ENCODE measurements around the gene LRRC59. TPM values are rescaled to one million over a fixed set of nuclear protein-coding genes. Genes with fewer than 3 reads are reported as not detected.

Gene LRRC59
- total and polyA plus RNA-seq, 2 of the 13 experiments (the other 11 are each of a cell fraction or from before 2014, with no cell fraction given) = 87.3 to 222 TPM

DNA sequence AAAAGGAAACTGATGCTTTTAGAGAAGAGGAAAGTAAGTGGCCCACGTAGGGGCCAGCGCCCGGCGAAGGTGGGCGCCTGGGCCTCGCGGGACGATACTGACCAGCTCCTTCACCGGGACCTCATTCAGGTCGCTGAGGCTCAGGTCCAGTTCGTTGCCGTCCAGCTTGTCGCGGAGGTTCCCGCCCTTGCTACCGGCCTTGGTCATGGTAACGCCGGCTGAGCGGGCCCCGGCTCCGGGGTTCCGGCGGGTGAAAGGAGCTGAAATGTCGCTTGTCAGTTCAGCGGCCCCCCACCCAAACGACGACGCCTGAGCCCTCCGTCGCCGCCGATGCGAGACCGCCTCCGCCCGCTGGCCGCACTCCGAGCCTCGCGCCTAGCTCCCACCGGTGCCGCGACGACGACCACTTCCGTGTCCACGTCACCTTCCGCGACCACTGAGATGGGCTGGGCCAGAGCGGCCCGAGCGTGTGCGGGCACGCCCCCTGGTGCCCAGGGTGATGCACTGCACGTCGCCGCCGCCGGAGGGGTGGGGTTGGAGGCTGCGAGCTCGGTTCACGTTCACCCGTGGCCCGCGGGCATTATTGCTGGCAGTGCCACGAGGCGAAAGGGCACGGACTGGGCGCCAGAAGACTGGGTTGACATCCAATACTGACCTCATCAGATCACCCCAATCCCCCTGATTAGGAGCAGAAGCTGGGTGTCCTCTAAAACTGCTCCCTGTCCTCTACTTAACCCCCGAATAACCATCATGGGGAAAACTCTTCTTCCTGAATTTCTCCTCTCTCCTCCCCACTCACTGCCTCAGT is at the start of gene LRRC59 (continued):
- TF ChIP-seq, protein P1, sequence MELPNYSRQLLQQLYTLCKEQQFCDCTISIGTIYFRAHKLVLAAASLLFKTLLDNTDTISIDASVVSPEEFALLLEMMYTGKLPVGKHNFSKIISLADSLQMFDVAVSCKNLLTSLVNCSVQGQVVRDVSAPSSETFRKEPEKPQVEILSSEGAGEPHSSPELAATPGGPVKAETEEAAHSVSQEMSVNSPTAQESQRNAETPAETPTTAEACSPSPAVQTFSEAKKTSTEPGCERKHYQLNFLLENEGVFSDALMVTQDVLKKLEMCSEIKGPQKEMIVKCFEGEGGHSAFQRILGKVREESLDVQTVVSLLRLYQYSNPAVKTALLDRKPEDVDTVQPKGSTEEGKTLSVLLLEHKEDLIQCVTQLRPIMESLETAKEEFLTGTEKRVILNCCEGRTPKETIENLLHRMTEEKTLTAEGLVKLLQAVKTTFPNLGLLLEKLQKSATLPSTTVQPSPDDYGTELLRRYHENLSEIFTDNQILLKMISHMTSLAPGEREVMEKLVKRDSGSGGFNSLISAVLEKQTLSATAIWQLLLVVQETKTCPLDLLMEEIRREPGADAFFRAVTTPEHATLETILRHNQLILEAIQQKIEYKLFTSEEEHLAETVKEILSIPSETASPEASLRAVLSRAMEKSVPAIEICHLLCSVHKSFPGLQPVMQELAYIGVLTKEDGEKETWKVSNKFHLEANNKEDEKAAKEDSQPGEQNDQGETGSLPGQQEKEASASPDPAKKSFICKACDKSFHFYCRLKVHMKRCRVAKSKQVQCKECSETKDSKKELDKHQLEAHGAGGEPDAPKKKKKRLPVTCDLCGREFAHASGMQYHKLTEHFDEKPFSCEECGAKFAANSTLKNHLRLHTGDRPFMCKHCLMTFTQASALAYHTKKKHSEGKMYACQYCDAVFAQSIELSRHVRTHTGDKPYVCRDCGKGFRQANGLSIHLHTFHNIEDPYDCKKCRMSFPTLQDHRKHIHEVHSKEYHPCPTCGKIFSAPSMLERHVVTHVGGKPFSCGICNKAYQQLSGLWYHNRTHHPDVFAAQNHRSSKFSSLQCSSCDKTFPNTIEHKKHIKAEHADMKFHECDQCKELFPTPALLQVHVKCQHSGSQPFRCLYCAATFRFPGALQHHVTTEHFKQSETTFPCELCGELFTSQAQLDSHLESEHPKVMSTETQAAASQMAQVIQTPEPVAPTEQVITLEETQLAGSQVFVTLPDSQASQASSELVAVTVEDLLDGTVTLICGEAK (IDR thresholded peaks at IDR 0.05) = no peak
- TF ChIP-seq, protein P1 (CRISPR knock-in tag; IDR thresholded peaks at IDR 0.05) = peak; percentile 95
- TF ChIP-seq, protein P2, sequence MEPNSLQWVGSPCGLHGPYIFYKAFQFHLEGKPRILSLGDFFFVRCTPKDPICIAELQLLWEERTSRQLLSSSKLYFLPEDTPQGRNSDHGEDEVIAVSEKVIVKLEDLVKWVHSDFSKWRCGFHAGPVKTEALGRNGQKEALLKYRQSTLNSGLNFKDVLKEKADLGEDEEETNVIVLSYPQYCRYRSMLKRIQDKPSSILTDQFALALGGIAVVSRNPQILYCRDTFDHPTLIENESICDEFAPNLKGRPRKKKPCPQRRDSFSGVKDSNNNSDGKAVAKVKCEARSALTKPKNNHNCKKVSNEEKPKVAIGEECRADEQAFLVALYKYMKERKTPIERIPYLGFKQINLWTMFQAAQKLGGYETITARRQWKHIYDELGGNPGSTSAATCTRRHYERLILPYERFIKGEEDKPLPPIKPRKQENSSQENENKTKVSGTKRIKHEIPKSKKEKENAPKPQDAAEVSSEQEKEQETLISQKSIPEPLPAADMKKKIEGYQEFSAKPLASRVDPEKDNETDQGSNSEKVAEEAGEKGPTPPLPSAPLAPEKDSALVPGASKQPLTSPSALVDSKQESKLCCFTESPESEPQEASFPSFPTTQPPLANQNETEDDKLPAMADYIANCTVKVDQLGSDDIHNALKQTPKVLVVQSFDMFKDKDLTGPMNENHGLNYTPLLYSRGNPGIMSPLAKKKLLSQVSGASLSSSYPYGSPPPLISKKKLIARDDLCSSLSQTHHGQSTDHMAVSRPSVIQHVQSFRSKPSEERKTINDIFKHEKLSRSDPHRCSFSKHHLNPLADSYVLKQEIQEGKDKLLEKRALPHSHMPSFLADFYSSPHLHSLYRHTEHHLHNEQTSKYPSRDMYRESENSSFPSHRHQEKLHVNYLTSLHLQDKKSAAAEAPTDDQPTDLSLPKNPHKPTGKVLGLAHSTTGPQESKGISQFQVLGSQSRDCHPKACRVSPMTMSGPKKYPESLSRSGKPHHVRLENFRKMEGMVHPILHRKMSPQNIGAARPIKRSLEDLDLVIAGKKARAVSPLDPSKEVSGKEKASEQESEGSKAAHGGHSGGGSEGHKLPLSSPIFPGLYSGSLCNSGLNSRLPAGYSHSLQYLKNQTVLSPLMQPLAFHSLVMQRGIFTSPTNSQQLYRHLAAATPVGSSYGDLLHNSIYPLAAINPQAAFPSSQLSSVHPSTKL (CRISPR knock-in tag; IDR thresholded peaks at IDR 0.05) = peak; percentile 93
- no peak for TF ChIP-seq FOXM1 (CRISPR knock-in tag; IDR thresholded peaks at IDR 0.05)
- TF ChIP-seq, protein P3, sequence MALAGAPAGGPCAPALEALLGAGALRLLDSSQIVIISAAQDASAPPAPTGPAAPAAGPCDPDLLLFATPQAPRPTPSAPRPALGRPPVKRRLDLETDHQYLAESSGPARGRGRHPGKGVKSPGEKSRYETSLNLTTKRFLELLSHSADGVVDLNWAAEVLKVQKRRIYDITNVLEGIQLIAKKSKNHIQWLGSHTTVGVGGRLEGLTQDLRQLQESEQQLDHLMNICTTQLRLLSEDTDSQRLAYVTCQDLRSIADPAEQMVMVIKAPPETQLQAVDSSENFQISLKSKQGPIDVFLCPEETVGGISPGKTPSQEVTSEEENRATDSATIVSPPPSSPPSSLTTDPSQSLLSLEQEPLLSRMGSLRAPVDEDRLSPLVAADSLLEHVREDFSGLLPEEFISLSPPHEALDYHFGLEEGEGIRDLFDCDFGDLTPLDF (CRISPR knock-in tag; IDR thresholded peaks at IDR 0.05) = 0 out of 2 replicates have a peak, but pooled peaks have one; percentile 55
- peak; percentile 76 for TF ChIP-seq HCFC1 (IDR thresholded peaks at IDR 0.05; ENCODE audit: low read depth, low read length)
- TF ChIP-seq, protein P4, sequence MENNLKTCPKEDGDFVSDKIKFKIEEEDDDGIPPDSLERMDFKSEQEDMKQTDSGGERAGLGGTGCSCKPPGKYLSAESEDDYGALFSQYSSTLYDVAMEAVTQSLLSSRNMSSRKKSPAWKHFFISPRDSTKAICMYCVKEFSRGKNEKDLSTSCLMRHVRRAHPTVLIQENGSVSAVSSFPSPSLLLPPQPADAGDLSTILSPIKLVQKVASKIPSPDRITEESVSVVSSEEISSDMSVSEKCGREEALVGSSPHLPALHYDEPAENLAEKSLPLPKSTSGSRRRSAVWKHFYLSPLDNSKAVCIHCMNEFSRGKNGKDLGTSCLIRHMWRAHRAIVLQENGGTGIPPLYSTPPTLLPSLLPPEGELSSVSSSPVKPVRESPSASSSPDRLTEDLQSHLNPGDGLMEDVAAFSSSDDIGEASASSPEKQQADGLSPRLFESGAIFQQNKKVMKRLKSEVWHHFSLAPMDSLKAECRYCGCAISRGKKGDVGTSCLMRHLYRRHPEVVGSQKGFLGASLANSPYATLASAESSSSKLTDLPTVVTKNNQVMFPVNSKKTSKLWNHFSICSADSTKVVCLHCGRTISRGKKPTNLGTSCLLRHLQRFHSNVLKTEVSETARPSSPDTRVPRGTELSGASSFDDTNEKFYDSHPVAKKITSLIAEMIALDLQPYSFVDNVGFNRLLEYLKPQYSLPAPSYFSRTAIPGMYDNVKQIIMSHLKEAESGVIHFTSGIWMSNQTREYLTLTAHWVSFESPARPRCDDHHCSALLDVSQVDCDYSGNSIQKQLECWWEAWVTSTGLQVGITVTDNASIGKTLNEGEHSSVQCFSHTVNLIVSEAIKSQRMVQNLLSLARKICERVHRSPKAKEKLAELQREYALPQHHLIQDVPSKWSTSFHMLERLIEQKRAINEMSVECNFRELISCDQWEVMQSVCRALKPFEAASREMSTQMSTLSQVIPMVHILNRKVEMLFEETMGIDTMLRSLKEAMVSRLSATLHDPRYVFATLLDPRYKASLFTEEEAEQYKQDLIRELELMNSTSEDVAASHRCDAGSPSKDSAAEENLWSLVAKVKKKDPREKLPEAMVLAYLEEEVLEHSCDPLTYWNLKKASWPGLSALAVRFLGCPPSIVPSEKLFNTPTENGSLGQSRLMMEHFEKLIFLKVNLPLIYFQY (CRISPR knock-in tag; IDR thresholded peaks at IDR 0.05; ENCODE audit: borderline replicate concordance) = peak; percentile 78
- TF ChIP-seq, protein P5, sequence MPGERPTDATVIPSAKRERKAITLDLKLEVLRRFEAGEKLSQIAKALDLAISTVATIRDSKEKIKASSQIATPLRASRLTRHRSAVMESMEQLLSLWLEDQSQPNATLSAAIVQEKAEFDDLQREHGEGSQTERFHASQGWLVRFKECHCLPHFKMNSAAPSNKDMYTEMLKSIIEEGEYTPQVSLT (CRISPR knock-in tag; IDR thresholded peaks at IDR 0.05; ENCODE audit: borderline replicate concordance, low read depth) = peak; percentile 90; the same call in 1 of the 2 replicates
- TF ChIP-seq ZNF7 (CRISPR knock-in tag; IDR thresholded peaks at IDR 0.05) = no peak; the same call in 1 of the 2 replicates

All from HepG2 (cell line).